ENCODE results near the gene SMG7.

DNA sequence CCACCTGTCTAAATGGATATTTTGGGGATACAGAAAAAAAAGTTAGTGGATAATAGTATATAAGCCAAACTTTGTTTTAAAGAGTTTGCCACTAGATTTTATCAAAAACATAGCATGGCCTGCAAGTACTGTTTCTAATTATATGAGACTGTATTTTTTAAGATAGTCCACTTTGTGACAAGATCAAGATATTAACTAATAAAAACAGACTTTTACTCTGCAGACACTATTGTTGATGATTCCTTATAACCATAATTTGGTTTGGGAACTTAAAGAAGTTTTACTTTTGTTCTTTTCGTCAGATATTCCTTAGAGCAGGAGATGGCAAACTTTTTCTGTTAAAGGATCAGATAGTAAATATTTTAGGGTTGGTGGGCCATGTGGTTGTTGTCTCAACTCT, 36.4 kb downstream of the SMG7 start:
- TF ChIP-seq, protein P1, sequence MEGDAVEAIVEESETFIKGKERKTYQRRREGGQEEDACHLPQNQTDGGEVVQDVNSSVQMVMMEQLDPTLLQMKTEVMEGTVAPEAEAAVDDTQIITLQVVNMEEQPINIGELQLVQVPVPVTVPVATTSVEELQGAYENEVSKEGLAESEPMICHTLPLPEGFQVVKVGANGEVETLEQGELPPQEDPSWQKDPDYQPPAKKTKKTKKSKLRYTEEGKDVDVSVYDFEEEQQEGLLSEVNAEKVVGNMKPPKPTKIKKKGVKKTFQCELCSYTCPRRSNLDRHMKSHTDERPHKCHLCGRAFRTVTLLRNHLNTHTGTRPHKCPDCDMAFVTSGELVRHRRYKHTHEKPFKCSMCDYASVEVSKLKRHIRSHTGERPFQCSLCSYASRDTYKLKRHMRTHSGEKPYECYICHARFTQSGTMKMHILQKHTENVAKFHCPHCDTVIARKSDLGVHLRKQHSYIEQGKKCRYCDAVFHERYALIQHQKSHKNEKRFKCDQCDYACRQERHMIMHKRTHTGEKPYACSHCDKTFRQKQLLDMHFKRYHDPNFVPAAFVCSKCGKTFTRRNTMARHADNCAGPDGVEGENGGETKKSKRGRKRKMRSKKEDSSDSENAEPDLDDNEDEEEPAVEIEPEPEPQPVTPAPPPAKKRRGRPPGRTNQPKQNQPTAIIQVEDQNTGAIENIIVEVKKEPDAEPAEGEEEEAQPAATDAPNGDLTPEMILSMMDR (IDR thresholded peaks at IDR 0.05) = no peak
- TF ChIP-seq POLR2A (IDR thresholded peaks at IDR 0.05) = no peak

Measured in tibial nerve (tissue), 3 donors.